ENCODE measurements around the gene KMT2B. TPM values are rescaled to one million over a fixed set of nuclear protein-coding genes. Genes with fewer than 3 reads are reported as not detected.

KMT2B gene
- total and polyA plus RNA-seq, 2 experiments from 2014 or later: 15.8 to 49.8 TPM

GRCh38 chr19:35783469-35784434 is 65.9 kb downstream of the KMT2B start:
- DNase-seq (ENCODE audit: low spot score) (peak; percentile 73), ATAC-seq (peak; percentile 44)
- Mint-ChIP-seq H3K36me3 (ENCODE audit: low read depth) (peaks cover 6% of the 10 kb centered on the region; the same call in 1 of the 3 replicates), H3K9me3 (no peaks in the 10 kb centered on the region), H3K4me3 (peak overlapping the region; percentile 59), H3K4me1 (peaks cover 33% of the 10 kb centered on the region), H3K27ac (peak overlapping the region; percentile 5; the same call in 1 of the 2 replicates), H3K27me3 (ENCODE audit: insufficient read depth, low read depth, poor library complexity) (peaks cover 24% of the 10 kb centered on the region)
- Histone ChIP-seq H3K79me2 (replicated peaks; ENCODE audit: insufficient read depth) (no peaks in the 10 kb centered on the region), H3K4me1 (ENCODE audit: insufficient read depth) (peaks cover 12% of the 10 kb centered on the region), H3K4me2 (peak overlapping the region; percentile 96), H3K36me3 (ENCODE audit: insufficient read depth) (no peaks in the 10 kb centered on the region), H3K4me3 (peak overlapping the region; percentile 77), H3K9me2 (ENCODE audit: insufficient read depth) (no peaks in the 10 kb centered on the region), H3K27ac (ENCODE audit: low read depth) (no peak overlapping the region), H3F3A (replicated peaks; ENCODE audit: low read depth) (0 out of 2 replicates have a peak, but pooled peaks cover 7% of the 10 kb centered on the region), H3K27me3 (ENCODE audit: insufficient read depth) (no peaks in the 10 kb centered on the region), H2AFZ (no peak overlapping the region), H4K20me1 (replicated peaks; ENCODE audit: insufficient read depth) (no peaks in the 10 kb centered on the region)
- TF ChIP-seq JUNB (IDR thresholded peaks at IDR 0.05; ENCODE audit: unreplicated experiment) (no peak), CTCF (conservative IDR thresholded peaks at IDR 0.05; ENCODE audit: low read depth in 2 of 2) (peak; percentile 51 to 84)

GRCh38 chr19:35784503-35785338 is 66.9 kb downstream of the KMT2B start:
- peak; percentile 89 for ATAC-seq
- Mint-ChIP-seq H3K27ac (no peak overlapping the region), H3K4me1 (peaks cover 34% of the 10 kb centered on the region), H3K27me3 (ENCODE audit: insufficient read depth, low read depth, poor library complexity) (peaks cover 28% of the 10 kb centered on the region), H3K9me3 (no peaks in the 10 kb centered on the region), H3K4me3 (peak overlapping the region; percentile 59), H3K36me3 (ENCODE audit: low read depth) (peaks cover 6% of the 10 kb centered on the region; the same call in 1 of the 3 replicates)
- Histone ChIP-seq H3F3A (replicated peaks; ENCODE audit: low read depth) (0 out of 2 replicates have a peak, but pooled peaks cover 7% of the 10 kb centered on the region), H4K20me1 (replicated peaks; ENCODE audit: insufficient read depth) (no peaks in the 10 kb centered on the region), H3K36me3 (ENCODE audit: insufficient read depth) (no peaks in the 10 kb centered on the region), H3K27me3 (ENCODE audit: insufficient read depth) (no peaks in the 10 kb centered on the region), H3K4me1 (ENCODE audit: insufficient read depth) (peaks cover 12% of the 10 kb centered on the region), H2AFZ (peak overlapping the region; percentile 94), H3K27ac (ENCODE audit: low read depth) (no peak overlapping the region), H3K79me2 (replicated peaks; ENCODE audit: insufficient read depth) (no peaks in the 10 kb centered on the region), H3K9me2 (ENCODE audit: insufficient read depth) (no peaks in the 10 kb centered on the region), H3K4me2 (peak overlapping the region; percentile 96), H3K4me3 (peak overlapping the region; percentile 77)
- TF ChIP-seq EZH2phosphoT487 (IDR thresholded peaks at IDR 0.05; ENCODE audit: unreplicated experiment) (no peak), ZNF331 (CRISPR knock-in tag; IDR thresholded peaks at IDR 0.05; ENCODE audit: low read depth) (no peak), STAT1 (IDR thresholded peaks at IDR 0.05; ENCODE audit: unreplicated experiment) (no peak), POLR2AphosphoS5 (IDR thresholded peaks at IDR 0.05; ENCODE audit: low read depth) (peak; percentile 72), CTCF (conservative IDR thresholded peaks at IDR 0.05; ENCODE audit: low read depth in 2 of 2) (peak; percentile 48 to 63)
- peak; percentile 95 for DNase-seq (ENCODE audit: low spot score)
